K562 (cell line): ENCODE results near the gene CHRNA9. TPM values are rescaled to one million over a fixed set of nuclear protein-coding genes. Genes with fewer than 3 reads are reported as not detected.

ENCODE experiments used
- NFIX ChIP-seq: fragments of 250-450 bp; sonication (Bioruptor Pico); IDR thresholded peaks from 2 replicates; pipeline ENCODE4 v1.4.0; 2020; ENCODE audit warnings: low read depth, mild to moderate bottlenecking, moderate library complexity
- PCBP1 ChIP-seq: fragments of 200-400 bp; formaldehyde crosslinking; IDR thresholded peaks from 2 replicates; pipeline ENCODE4 v1.6.1; 2018; ENCODE audit warnings: mild to moderate bottlenecking, low read depth, low read length; ENCODE audit not compliant: poor library complexity, severe bottlenecking
- PTBP1 ChIP-seq: fragments of 200-400 bp; formaldehyde crosslinking; IDR thresholded peaks from 2 replicates; pipeline ENCODE4 v1.6.1; 2017; ENCODE audit warnings: low read depth, low read length
- RBFOX2 ChIP-seq: fragments of 200-400 bp; formaldehyde crosslinking; IDR thresholded peaks from 2 replicates; pipeline ENCODE4 v1.6.1; 2017; ENCODE audit warnings: low read depth, mild to moderate bottlenecking, low read length, moderate library complexity
- TBL1XR1 ChIP-seq, 2 experiments: IDR thresholded peaks; 2 replicates each; pipeline ENCODE4 v1.6.1; 2012; ENCODE audit warnings: improper control_type of control experiment in 2 of 2, low read length in 2 of 2, mild to moderate bottlenecking in 1 of 2
- ZBTB12 ChIP-seq: fragments of 250-450 bp; sonication (Bioruptor Pico); IDR thresholded peaks from 2 replicates; pipeline ENCODE4 v1.4.0; 2020
- ZMIZ1 ChIP-seq, 2 experiments: fragments of 150-350 bp in 1 of 2; IDR thresholded peaks; 2 replicates each; pipeline ENCODE4 v1.6.1; 2012 to 2016; ENCODE audit warnings: low read depth in 2 of 2, low read length in 2 of 2, mild to moderate bottlenecking in 1 of 2, moderate library complexity in 1 of 2
- ZNF77 ChIP-seq: fragments of 250-450 bp; sonication (Bioruptor Pico); IDR thresholded peaks from 2 replicates; pipeline ENCODE4 v1.5.0; 2020
- ZNF778 ChIP-seq: fragments of 450-650 bp; formaldehyde crosslinking; IDR thresholded peaks from 2 replicates; pipeline ENCODE4 v1.4.0; 2020; ENCODE audit warnings: mild to moderate bottlenecking, moderate library complexity
- polyA plus RNA-seq, 8 experiments: library from polyadenylated mRNA; depleted of rRNA in 4 of 8; stranded (reverse) in 5 of 8; unstranded in 3 of 8; fragments of >200 nt; fragmentation: Nextera tagmentation in 2 of 8; fragmentation: Illumina TruSeq in 1 of 8; extraction: Ambion mirVana in 2 of 8; extraction: Trizol in 1 of 8; gene quantifications; 2 replicates each; pipeline versions ENCODE4 v1.2.1 to v1.2.3, GENCODE V29; 2011 to 2014; ENCODE audit warnings: inconsistent platforms in 1 of 8, missing spikeins in 1 of 8
- total RNA-seq, 7 experiments: library from RNA; depleted of rRNA in 6 of 7; stranded (reverse); fragments of >200 nt in 6 of 7; fragmentation: Illumina TruSeq in 2 of 7; extraction: Trizol in 2 of 7; gene quantifications; 2 replicates each; pipeline versions ENCODE4 v1.2.1 to v1.2.3, GENCODE V29; 2011 to 2021; ENCODE audit warnings: low replicate concordance in 1 of 7

CHRNA9 gene
- total and polyA plus RNA-seq, 9 of the 15 experiments (the other 6 are each of a cell fraction or from before 2014, with no cell fraction given): not detected

- TF ChIP-seq ZBTB12 (CRISPR knock-in tag) (no peak), ZMIZ1 (IDR thresholded peaks at IDR 0.05; ENCODE audit: low read depth in 2 of 2, low read length in 2 of 2) (no peak), ZNF778 (CRISPR knock-in tag) (no peak), TBL1XR1 (IDR thresholded peaks at IDR 0.05; ENCODE audit: low read length in 2 of 2) (no peak), RBFOX2 (no peak), PTBP1 (no peak), ZNF77 (no peak), PCBP1 (no peak), NFIX (CRISPR knock-in tag) (no peak)
These were observed 67.4 kb downstream of the CHRNA9 start (continued) for GRCh38 chr4:40402556-40402955.
